ENCODE results near the gene UAP1L1.
"Not testable (repeated sequence)": the region's sequence is repeated elsewhere in the genome, so short reads cannot be mapped to it uniquely, and the experiment has no call there.

The UAP1L1 gene

GRCh38 chr9:137116728-137117127, 39.4 kb downstream of the UAP1L1 start:
- Histone ChIP-seq H3K9me3 (ENCODE audit: control insufficient read depth, low read length) (no peaks in the 10 kb centered on the region), H3K9ac (ENCODE audit: low read length) (no peak overlapping the region), H3K4me3 (ENCODE audit: low read length) (no peak overlapping the region), H3K4me1 (ENCODE audit: control insufficient read depth, insufficient read depth, low read length) (peaks cover 8% of the 10 kb centered on the region), H3K27me3 (replicated peaks; ENCODE audit: control insufficient read depth, insufficient read depth, low read length) (no peaks in the 10 kb centered on the region), H3K36me3 (ENCODE audit: control insufficient read depth, insufficient read depth, low read length, severe bottlenecking) (no peaks in the 10 kb centered on the region)
- no peak for DNase-seq (ENCODE audit: low read depth)

GRCh38 chr9:137117269-137117731, 40.0 kb downstream of the UAP1L1 start:
- no peak for DNase-seq (ENCODE audit: low read depth)
- no peak overlapping the region for H3K4me3 ChIP-seq (ENCODE audit: low read length)
- H3K9ac ChIP-seq (ENCODE audit: low read length) = no peak overlapping the region
- H3K9me3 ChIP-seq (ENCODE audit: control insufficient read depth, low read length) = no peaks in the 10 kb centered on the region
- no peaks in the 10 kb centered on the region for H3K27me3 ChIP-seq (replicated peaks; ENCODE audit: control insufficient read depth, insufficient read depth, low read length)
- no peaks in the 10 kb centered on the region for H3K36me3 ChIP-seq (ENCODE audit: control insufficient read depth, insufficient read depth, low read length, severe bottlenecking)
- H3K4me1 ChIP-seq (ENCODE audit: control insufficient read depth, insufficient read depth, low read length) = peaks cover 8% of the 10 kb centered on the region

- H3K4me3 ChIP-seq (ENCODE audit: low read length); H3K27me3 ChIP-seq (replicated peaks; ENCODE audit: control insufficient read depth, insufficient read depth, low read length); H3K9me3 ChIP-seq (ENCODE audit: control insufficient read depth, low read length); DNase-seq (ENCODE audit: low read depth); H3K4me1 ChIP-seq (ENCODE audit: control insufficient read depth, insufficient read depth, low read length); H3K36me3 ChIP-seq (ENCODE audit: control insufficient read depth, insufficient read depth, low read length, severe bottlenecking); H3K9ac ChIP-seq (ENCODE audit: low read length): not testable (repeated sequence)
Observed at GRCh38 chr9:137118092-137118603, 40.8 kb downstream of the UAP1L1 start.

GRCh38 chr9:137121927-137122795, 44.8 kb downstream of the UAP1L1 start:
- H3K4me3 ChIP-seq (ENCODE audit: low read length) = not testable (repeated sequence)

DNA sequence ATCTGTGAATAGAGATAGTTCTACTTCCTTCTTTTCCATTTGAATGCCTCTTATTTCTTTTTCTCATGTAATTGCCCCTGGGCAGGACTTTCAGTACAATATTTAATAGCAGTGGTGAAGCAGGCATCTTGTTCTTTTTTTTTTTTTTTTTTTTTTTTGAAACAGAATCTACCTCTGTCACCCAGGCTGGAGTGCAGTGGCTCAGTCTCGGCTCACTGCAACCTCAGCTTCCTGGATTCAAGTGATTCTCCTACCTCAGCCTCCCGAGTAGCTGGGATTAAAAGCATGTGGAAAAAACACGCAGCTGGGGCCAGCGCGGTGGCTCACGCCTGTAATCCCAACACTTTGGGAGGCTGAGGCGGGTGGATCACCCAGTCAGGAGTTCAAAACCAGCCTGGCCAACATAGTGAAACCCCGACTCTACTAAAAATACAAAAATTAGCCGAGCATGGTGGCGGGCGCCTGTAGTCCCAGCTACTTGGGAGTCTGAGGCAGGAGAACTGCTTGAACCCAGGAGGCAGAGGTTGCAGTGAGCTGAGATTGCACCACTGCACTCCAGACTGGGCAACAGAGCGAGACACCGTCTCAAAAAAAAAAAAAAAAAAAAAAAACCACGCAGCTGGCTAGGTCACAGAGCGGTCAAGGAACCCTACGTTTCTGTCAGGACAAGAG, 45.6 kb downstream of the UAP1L1 start:
- H3K27me3 ChIP-seq (replicated peaks; ENCODE audit: control insufficient read depth, insufficient read depth, low read length); H3K9ac ChIP-seq (ENCODE audit: low read length); H3K4me3 ChIP-seq (ENCODE audit: low read length); H3K9me3 ChIP-seq (ENCODE audit: control insufficient read depth, low read length); DNase-seq (ENCODE audit: low read depth); H3K36me3 ChIP-seq (ENCODE audit: control insufficient read depth, insufficient read depth, low read length, severe bottlenecking): not testable (repeated sequence)
- H3K4me1 ChIP-seq (ENCODE audit: control insufficient read depth, insufficient read depth, low read length) = peaks cover 11% of the 10 kb centered on the region

More at GRCh38 chr9:137121927-137122795, 44.8 kb downstream of the UAP1L1 start:
- H3K27me3 ChIP-seq (replicated peaks; ENCODE audit: control insufficient read depth, insufficient read depth, low read length); H3K9ac ChIP-seq (ENCODE audit: low read length); H3K36me3 ChIP-seq (ENCODE audit: control insufficient read depth, insufficient read depth, low read length, severe bottlenecking); H3K4me1 ChIP-seq (ENCODE audit: control insufficient read depth, insufficient read depth, low read length); DNase-seq (ENCODE audit: low read depth); H3K9me3 ChIP-seq (ENCODE audit: control insufficient read depth, low read length): not testable (repeated sequence)

DNA sequence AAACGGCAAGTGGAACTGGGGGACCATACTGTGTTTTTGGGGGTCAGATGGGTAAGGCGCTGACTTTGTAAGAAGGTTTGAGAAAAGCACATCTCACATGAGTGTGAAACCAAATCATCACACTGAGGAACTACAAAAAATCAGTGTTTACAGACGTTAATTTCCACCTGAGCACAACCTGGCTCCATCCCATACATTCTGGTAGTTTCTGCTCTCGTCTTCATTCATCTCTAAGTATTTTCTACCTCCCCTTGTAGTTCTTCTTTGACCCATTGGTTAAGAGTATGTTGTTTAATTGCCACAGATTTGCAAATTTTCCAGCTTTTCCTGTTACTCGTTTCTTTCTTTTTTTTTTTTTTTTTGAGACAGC, 46.1 kb downstream of the UAP1L1 start:
- H3K4me1 ChIP-seq (ENCODE audit: control insufficient read depth, insufficient read depth, low read length) = peaks cover 16% of the 10 kb centered on the region
- no peaks in the 10 kb centered on the region for H3K36me3 ChIP-seq (ENCODE audit: control insufficient read depth, insufficient read depth, low read length, severe bottlenecking)
- no peaks in the 10 kb centered on the region for H3K27me3 ChIP-seq (replicated peaks; ENCODE audit: control insufficient read depth, insufficient read depth, low read length)
- DNase-seq (ENCODE audit: low read depth) = no peak
- H3K4me3 ChIP-seq (ENCODE audit: low read length) = no peak overlapping the region
- H3K9ac ChIP-seq (ENCODE audit: low read length) = no peak overlapping the region
- H3K9me3 ChIP-seq (ENCODE audit: control insufficient read depth, low read length) = no peaks in the 10 kb centered on the region

DNA sequence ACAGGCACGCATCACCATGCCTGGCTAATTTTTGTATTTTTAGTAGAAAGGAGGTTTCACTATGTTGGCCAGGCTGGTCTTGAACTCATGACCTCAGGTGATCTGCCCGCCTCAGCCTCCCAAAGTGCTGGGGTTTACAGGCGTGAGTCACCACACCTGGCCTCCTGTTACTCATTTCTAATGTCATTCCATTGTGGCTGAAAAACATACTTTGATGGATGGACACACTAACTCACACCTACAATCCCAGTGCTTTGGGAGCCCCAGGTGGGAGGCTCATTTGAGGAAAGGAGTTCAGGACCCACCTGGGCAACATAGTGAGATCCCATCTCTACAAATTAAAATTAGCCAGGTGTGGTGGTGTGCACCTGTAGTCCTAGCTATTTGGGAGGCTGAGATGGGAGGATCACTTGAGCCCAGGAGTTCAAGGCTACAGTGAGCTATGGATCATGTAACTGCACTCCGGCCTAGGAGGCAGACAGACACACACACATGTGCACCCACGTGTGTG, 46.7 kb downstream of the UAP1L1 start:
- H3K4me3 ChIP-seq (ENCODE audit: low read length); H3K9me3 ChIP-seq (ENCODE audit: control insufficient read depth, low read length); H3K27me3 ChIP-seq (replicated peaks; ENCODE audit: control insufficient read depth, insufficient read depth, low read length); DNase-seq (ENCODE audit: low read depth); H3K36me3 ChIP-seq (ENCODE audit: control insufficient read depth, insufficient read depth, low read length, severe bottlenecking); H3K9ac ChIP-seq (ENCODE audit: low read length): not testable (repeated sequence)
- H3K4me1 ChIP-seq (ENCODE audit: control insufficient read depth, insufficient read depth, low read length) = peaks cover 21% of the 10 kb centered on the region

DNA sequence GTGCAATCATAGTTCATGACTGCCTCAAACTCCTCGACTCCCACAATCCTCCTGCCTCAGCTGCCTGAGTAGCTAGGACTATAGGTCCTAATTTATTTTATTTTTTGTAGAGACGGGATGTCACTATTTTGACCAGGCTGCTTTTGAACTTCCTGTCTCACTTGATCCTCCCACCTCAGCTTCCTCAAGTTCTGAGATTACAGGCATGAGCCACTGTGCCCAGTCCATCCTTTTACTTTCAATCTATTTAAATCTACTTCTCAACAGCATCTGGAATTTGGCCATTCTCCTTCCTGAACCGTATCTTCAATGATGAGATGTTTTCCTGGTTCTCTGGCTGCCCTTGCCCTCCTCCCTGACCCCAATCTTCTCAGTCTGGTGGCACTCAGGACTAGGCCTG, 49.5 kb downstream of the UAP1L1 start:
- H3K36me3 ChIP-seq (ENCODE audit: control insufficient read depth, insufficient read depth, low read length, severe bottlenecking) = no peaks in the 10 kb centered on the region
- peaks cover 21% of the 10 kb centered on the region for H3K4me1 ChIP-seq (ENCODE audit: control insufficient read depth, insufficient read depth, low read length)
- H3K27me3 ChIP-seq (replicated peaks; ENCODE audit: control insufficient read depth, insufficient read depth, low read length) = no peaks in the 10 kb centered on the region
- no peak overlapping the region for H3K9ac ChIP-seq (ENCODE audit: low read length)
- H3K9me3 ChIP-seq (ENCODE audit: control insufficient read depth, low read length) = no peaks in the 10 kb centered on the region
- peak overlapping the region; percentile 67 for H3K4me3 ChIP-seq (ENCODE audit: low read length)
- DNase-seq (ENCODE audit: low read depth) = no peak

DNA sequence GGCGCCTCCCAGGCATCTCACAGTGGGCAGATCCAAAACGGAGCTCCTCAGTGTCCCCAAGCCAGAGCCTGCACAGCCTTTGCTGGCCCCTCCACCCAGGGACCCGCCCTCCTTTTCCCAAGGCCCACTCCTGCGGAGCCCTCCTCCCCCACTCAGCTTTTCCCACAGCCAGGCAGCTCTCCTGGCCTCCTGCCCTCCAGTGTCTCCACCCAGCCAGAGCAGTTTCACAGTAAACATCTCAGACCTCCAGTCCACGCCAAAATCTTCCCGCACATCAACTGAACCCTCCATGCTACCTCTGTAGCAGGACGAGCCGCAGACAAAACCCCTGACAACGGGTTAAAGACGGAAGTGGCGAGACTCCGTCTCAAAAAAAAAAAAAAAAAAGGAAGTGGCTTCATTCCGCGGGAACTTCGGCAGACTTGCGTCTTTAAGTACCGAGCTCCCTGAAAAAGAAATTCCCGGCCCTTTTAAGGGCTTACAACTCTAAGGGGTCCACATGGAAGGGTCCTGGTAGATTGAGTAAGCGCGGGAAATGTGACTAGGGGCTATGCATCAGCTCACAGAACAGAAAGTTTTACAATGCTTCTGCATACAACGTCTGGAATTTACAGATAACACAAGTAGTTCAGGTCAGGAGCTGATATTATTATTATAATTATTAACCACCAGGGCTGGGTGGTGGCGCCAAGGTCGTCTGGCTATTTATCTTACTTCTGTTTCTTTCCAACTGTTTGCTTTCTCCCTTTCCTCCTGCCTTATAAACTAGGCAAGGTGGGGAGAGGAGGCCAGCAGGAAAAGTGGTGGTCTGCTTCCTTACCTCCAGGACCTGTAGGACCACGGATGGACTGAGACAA, 50.2 kb downstream of the UAP1L1 start:
- Histone ChIP-seq H3K4me1 (ENCODE audit: control insufficient read depth, insufficient read depth, low read length) (peaks cover 21% of the 10 kb centered on the region), H3K4me3 (ENCODE audit: low read length) (peak overlapping the region; percentile 84), H3K9me3 (ENCODE audit: control insufficient read depth, low read length) (no peaks in the 10 kb centered on the region), H3K27me3 (replicated peaks; ENCODE audit: control insufficient read depth, insufficient read depth, low read length) (no peaks in the 10 kb centered on the region), H3K36me3 (ENCODE audit: control insufficient read depth, insufficient read depth, low read length, severe bottlenecking) (no peaks in the 10 kb centered on the region), H3K9ac (ENCODE audit: low read length) (peak overlapping the region; percentile 43)
- no peak for DNase-seq (ENCODE audit: low read depth)

GRCh38 chr9:137128158-137128861, 51.0 kb downstream of the UAP1L1 start:
- Histone ChIP-seq H3K27me3 (replicated peaks; ENCODE audit: control insufficient read depth, insufficient read depth, low read length) (no peaks in the 10 kb centered on the region), H3K9ac (ENCODE audit: low read length) (peak overlapping the region; percentile 87), H3K4me1 (ENCODE audit: control insufficient read depth, insufficient read depth, low read length) (peaks cover 21% of the 10 kb centered on the region), H3K9me3 (ENCODE audit: control insufficient read depth, low read length) (no peaks in the 10 kb centered on the region), H3K4me3 (ENCODE audit: low read length) (peak overlapping the region; percentile 84), H3K36me3 (ENCODE audit: control insufficient read depth, insufficient read depth, low read length, severe bottlenecking) (no peaks in the 10 kb centered on the region)
- no peak for DNase-seq (ENCODE audit: low read depth)

Data from adipocyte (in vitro differentiated cells).